GM21515 (cell line): Measurements from ENCODE around the gene MSH4.
"Not testable (repeated sequence)": the region's sequence is repeated elsewhere in the genome, so short reads cannot be mapped to it uniquely, and the experiment has no call there.

ENCODE experiments used
- ATAC-seq: cut with Tn5 transposase; IDR thresholded peaks from one replicate; pipeline ENCODE4 v1.9.1; 2021; ENCODE audit not compliant: unreplicated experiment

MSH4 gene

GRCh38 chr1:75795703-75796193 is 934 bp upstream of the MSH4 start:
- ATAC-seq = no peak

DNA sequence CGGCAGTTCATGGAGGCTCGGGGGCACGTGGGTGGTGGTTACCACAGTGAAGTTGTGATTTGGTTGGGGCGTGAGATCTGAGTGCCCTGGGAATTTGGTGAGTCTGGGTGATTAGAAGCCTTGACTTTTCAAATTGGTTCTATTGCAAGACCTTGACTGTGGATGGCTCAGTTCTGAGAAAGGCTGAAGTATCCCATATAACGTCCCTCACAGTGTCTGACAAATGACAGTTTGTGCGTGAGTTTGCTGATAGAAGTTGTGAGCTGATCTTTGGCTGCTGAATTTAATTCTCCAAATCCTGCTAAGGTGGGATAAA is 549 bp downstream of the MSH4 start:
- no peak for ATAC-seq

- ATAC-seq = no peak
These were observed 1.0 kb downstream of the MSH4 start for GRCh38 chr1:75797606-75798216.

- ATAC-seq = not testable (repeated sequence)
These were observed 4.8 kb downstream of the MSH4 start for GRCh38 chr1:75801480-75801879.

DNA sequence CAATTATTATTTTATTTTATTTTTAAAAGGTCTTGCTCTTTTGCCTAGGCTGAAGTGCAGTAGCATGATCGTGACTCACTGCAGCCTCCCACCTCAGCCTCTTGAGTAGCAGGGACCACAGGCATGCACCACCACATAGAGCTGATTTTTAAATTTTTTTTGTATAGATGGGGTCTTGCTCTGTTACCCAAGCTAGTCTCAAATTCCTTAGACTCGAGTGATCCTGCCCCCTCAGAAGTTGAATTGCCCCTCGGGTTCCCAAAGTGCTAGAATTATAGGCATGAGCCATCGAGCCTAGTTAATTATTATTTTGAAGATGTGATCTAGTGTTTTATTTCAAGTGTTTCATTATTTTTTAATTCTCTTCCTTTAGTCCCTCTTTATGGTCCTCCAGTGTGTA is 12.2 kb downstream of the MSH4 start:
- ATAC-seq = no peak

GRCh38 chr1:75810113-75810512 is 13.4 kb downstream of the MSH4 start:
- not testable (repeated sequence) for ATAC-seq

DNA sequence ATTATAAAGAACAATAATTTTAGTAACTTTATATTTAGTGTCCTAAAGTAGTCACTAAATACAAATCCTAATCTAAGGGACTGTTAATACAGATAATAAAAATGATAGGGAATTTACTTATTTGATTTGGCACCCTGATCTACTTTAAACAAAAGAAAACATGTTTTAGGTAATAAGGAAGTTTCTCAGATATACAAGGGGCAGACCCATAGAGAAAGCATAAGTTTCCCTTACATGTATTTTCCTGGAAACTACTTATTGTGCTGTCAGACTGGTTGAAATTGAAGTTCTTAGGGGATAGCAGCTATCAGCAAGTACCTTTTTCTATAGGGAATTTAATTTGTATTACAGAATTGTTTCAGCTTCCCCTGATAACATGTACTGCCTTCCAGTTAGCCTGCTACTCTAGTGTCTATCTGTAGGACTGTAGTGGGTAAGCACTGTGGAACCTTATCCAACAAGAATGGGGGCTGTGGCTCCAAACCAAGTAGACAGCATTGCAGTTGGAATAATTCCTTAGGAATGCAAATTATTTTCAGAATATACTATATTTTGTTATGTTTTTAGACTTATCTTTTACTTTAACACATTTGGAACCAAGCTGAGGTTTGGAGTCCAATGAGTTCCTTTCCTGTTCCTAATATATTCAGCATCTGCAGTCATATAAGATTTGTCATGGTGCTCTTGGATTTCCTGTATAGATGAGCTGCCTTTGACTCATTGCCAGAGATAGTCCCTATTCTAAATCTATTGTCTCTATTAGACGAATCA is 14.7 kb downstream of the MSH4 start:
- no peak for ATAC-seq

DNA sequence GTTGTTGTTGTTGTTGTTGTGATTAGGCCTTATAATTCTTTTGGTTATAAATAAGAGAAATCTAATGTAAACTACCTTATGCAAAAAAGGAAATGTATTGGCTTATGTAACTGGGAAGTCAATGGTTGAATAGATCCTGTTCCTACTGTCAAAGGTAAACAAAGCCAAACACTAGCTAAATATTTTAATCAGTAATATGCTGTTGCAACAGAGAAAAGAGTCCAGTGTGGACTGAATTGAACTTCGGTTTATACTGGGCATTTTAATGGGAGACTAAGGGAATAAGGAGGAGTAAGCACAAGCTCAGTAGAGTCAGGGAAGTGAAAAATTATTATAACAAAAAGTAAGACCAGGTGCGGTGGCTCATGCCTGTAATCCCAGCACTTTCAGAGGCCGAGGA is 15.4 kb downstream of the MSH4 start:
- no peak for ATAC-seq

- not testable (repeated sequence) for ATAC-seq
These were observed 26.9 kb downstream of the MSH4 start for GRCh38 chr1:75823596-75823995.

DNA sequence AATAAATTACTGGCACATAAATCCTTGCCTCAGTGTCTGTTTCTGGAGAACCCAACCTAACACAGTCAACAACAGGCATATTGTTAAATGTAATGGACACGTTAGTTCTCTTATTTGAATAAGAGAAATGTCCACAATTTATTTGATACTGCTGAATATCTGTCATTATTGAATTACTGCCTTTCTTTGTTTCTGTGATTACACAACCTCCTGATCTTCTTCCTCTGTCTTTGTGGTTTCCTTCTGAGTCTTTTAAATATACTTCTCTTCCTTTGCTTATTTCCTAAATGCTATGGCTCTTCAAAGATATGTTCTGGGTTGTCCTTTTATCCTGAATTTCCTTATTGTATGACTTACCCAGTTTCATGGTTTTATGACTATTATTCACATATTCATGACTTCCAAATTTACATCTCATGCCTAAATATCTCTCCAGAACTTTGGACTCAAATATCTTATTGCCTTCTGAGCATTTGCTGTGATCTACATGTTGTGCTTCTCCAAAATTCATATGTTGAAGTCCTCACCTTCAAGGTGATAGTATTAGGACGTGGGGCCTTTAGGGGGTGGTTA is 39.9 kb downstream of the MSH4 start:
- no peak for ATAC-seq

GRCh38 chr1:75838079-75838478 is 41.4 kb downstream of the MSH4 start:
- no peak for ATAC-seq

DNA sequence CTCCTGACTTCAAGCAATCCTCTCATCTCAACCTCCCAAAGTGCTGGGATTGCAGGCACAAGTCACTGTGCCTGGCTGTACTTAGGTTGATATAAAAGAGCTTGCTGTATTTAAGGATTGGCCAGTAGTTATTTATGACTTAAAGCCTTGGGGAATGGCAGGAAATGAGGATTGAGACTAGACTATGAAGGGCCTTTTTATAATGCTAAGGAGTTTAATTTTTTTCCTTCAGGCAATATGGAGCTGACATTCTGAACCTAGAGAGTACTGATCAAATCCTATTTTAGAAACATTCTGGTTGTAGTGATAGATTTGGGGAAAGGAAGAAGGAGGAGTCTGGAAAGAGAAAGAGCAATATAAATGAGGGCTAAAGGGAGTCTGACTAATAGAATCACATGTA is 44.7 kb downstream of the MSH4 start:
- no peak for ATAC-seq

DNA sequence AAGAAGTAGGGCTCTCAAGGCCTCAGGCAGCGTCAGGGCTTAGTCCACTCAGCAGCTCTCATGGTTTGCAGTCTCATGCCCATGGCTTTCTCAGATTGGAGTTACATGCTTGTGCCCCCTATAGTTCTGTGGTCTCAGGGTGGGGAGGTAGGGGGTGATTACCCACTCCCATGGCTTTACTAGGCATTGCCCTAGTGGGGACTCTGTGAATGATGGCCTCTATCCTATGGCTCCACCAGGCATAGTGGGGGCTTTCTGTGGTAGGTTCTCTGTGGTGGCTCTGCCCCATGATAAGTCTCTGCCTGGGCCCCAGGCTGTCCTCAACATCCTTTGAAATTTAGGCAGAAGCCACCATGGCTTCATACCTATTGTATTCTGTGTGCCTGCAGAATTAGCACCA is 48.9 kb downstream of the MSH4 start:
- ATAC-seq = no peak

GRCh38 chr1:75855010-75855409 is 58.3 kb downstream of the MSH4 start:
- no peak for ATAC-seq

- ATAC-seq = no peak
These were observed 59.1 kb downstream of the MSH4 start for GRCh38 chr1:75855734-75856133.

GRCh38 chr1:75861831-75862230 is 65.1 kb downstream of the MSH4 start:
- ATAC-seq = no peak

GRCh38 chr1:75870951-75871350 is 74.3 kb downstream of the MSH4 start:
- no peak for ATAC-seq

DNA sequence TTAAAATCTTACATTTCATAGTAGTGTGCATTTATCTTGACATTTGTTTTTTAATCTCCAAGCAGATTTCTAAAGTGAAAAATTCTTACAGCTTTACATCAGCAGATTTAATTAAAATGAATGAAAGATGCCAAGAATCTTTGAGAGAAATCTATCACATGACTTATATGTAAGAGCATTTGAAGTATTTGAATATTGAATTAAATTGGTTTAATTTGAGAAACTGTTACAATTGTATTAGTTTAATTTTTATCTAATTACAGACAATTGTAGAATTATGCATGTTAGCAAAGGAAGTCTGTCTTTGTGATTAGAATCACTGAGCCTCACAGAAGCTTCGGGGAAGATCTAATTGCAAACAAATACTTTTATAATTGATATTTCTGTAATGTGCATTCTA is 83.3 kb downstream of the MSH4 start:
- no peak for ATAC-seq

- ATAC-seq = no peak
These were observed 87.8 kb downstream of the MSH4 start for GRCh38 chr1:75884437-75884836.

DNA sequence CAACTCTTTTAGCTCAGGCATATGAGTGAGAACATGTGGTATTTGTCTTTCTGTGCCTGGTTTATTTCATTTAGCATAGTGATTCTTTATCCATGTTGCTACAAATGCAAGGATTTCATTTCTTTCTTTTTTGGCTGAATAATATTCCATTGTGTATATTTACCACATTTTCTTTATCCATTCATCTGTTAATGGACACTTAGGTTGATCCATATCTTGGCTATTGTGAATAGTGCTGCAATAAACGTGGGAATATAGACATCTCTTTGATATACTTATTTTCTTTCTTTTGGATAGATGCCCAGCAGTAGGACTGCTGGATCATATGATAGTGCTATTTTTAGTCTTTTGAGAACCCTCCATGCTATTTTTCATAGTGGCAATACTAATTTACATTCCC is 104.7 kb downstream of the MSH4 start:
- no peak for ATAC-seq

DNA sequence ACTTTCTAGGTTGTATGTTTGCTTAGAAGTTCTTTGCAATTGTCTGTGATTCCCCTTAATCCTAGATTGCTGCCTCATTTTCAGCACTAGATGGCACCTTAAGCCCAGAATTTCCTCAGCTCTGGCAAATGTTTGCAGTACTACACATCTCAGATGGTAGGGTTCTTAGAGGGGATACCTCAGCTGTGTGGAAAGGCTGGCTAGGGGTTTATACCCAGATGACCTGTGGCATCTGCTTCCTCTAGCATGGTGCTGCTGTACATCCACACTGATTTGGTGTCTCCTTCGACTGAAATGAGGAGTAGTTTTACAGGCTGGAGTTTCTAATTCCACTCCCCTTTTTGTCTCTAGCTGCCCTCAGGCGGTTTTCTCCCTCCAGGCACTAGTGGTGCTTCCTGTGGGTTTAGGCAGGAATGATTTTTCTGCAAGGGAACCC is 112.1 kb downstream of the MSH4 start:
- ATAC-seq = peak; percentile 80

DNA sequence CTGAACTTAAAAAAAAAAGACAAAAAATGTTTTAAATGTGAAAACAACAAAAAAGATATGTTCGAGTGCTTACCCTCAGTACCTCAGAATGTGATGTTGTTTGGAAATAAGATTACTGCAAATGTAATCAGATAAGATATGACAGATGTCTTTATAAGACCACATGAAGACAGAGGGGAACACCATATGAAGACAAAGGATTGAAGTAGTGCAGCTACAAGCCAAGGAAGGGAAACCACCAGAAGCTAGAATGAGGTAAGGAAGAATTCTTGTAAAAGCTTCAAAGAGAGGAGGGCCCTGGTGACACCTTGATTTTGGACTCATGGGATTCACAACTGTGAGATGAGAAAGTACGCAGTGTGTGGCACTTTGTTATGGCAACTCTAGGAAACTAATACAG is 120.2 kb downstream of the MSH4 start:
- no peak for ATAC-seq
